ENCODE results near the gene SRGAP2C. TPM values are rescaled to one million over a fixed set of nuclear protein-coding genes. Genes with fewer than 3 reads are reported as not detected.
"Not testable (repeated sequence)": the region's sequence is repeated elsewhere in the genome, so short reads cannot be mapped to it uniquely, and the experiment has no call there.

Gene SRGAP2C
- polyA plus RNA-seq (ENCODE audit: insufficient read length), result 26.2 TPM

DNA sequence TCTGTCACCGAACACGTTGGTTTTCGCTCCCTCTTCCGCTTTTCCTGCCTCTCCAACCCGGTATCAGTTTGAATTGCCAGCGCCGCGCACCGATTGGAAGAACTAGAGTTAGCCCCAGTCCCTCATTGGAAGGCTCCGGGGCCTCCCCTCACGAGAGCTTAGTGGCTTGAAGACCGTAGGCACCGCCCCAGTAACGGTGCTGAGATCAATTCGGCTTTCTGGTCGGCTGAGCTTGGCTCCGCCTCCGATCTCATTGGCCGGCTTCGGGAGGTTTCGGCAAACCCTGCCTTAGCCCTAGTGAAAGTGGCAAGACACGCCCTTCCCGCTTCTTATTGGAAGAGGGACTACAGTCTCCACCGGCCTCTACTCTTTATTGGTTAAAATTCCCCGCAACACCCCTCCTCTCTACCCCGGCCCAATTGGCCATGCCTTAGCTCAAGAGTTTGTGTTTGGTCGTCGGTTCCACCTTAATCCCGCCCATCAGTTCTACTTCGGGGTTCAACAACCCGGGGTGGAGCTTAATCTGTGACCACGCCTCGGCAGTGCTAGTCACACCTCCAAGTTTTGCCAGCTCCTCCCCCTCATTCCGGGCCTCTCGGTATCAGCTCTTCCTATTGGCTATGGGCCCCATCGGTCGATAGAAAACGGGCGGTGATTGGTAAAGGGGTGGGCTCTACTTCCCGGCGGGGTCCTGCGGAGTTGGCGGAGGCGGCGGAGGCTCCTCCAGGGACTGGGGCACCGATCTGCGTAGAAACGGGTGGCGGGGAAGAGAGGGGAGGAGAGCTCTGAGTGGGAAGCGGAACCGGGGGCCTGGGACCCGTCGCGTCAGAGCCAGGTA lies at the start of gene SRGAP2C, which contains the start of gene FAM72B:
TSS of gene SRGAP2C (plus strand) at position 686 of the 838 bp plus-strand sequence. CDS start 2,472 bp downstream, outside the sequence.
TSS of gene FAM72B (minus strand) at position 51 of the 838 bp plus-strand sequence. CDS start 851 bp downstream, outside the sequence.
- DNase-seq (ENCODE audit: low read depth), result peak; percentile 95

DNA sequence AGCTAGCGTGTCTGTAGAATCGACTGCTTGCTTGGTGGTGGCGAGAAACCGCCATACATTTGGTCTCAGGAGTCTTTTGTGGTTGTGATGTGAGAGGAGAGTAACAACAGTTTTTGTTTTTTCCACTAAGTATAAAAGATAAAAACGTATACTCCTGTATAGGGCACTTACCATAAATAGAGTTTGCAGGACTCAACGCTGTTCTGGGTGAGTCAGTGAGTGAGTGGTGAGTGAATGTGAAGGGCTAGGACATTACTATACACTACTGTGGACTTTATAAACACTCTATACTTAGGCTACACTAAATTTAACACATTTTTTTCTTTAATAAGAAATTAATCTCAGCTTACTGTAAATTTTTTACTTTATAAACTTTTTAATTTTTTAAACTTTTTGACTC lies 44.4 kb upstream of the SRGAP2C start:
- DNase-seq (ENCODE audit: low read depth), result not testable (repeated sequence)

DNA sequence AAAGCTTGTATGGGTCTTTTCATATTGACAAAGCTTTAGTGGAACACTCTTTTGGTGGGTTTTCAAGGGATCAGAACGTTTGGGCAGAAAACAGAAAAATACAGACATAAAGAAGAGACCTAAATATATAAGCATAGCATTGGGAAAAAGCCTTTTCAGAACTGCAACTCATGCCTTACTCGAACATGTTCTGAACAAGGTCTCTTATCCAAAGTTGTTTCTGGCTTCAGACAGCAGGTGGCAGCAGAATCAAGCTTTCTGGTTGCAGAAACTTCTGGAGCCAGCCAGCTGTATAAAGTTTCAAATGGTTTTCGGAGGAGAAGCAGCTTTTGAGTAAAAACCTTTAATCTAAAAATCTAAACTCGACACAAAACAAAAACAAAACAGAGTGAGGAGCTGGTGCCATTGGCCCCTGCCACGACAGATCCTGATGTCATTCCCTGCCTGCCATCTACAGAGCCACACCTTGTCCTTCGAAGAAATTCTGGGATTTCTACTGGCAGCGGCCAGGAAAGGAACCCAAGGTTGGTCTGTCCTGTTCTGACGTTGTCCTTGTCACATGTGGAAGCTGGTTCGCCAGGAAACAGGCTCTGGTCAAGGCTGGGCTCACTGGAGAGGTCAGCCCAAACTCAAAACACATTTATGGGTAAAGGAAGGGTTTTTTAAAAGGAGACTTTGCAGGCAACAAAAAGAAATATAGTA lies 36.1 kb upstream of the SRGAP2C start:
- DNase-seq (ENCODE audit: low read depth), result not testable (repeated sequence)

DNA sequence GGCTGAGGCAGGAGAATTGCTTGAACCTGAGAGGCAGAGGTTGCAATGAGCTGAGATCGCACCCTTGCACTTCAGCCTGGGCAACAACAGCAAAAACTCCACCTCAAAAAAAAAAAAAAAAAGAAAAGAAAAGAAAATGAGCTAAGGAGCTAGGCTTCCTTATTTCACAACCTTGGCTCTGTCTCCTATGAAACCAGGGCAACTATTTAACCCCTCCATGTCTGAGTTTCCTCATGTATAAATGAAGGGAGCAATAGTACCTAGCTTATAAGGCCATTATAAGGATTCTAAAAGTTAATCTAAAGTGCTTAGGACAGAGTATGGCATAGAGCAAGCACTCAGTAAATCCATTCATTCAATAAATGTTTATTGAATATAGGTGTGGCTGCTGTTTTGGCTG lies 33.5 kb upstream of the SRGAP2C start:
- not testable (repeated sequence) for DNase-seq (ENCODE audit: low read depth)

DNA sequence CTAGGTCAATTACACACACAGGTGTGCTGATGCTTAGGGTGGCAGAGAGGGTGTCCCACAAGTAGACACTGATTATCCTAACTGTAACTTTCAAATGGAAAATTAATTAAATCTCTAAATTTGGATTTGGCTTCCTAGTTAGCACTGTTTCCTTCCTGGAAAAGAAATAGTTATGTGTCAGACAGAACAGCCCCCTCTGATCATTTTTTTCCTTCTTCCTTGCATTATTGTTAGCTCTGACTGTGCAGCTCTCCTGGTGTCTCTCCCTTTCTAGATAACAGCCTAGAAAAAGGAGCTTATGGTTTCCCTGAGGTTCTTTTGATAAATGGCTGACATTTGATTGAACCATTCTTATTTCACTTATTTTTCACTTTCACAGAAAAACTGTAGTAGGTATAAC lies 32.0 kb upstream of the SRGAP2C start:
- DNase-seq (ENCODE audit: low read depth), result not testable (repeated sequence)

DNA sequence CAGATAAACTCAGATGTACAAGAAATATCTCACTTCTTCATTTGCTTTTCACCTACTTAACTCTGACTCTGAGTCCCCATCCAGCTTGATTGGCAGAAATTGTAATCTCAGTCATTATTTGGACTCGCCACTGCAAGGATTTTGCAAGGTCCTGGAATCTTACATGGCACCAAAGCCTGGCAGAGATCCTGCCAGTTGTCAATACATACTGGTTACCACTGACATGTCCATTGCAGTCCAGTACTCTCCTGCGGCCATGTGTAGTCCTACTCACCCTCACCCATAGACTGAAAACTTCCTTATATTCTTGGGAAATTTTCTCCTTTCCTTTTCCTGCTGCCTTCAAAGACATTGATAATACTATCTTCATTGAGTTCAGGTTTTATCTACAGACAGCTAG lies 30.0 kb upstream of the SRGAP2C start:
- DNase-seq (ENCODE audit: low read depth), result not testable (repeated sequence)

DNA sequence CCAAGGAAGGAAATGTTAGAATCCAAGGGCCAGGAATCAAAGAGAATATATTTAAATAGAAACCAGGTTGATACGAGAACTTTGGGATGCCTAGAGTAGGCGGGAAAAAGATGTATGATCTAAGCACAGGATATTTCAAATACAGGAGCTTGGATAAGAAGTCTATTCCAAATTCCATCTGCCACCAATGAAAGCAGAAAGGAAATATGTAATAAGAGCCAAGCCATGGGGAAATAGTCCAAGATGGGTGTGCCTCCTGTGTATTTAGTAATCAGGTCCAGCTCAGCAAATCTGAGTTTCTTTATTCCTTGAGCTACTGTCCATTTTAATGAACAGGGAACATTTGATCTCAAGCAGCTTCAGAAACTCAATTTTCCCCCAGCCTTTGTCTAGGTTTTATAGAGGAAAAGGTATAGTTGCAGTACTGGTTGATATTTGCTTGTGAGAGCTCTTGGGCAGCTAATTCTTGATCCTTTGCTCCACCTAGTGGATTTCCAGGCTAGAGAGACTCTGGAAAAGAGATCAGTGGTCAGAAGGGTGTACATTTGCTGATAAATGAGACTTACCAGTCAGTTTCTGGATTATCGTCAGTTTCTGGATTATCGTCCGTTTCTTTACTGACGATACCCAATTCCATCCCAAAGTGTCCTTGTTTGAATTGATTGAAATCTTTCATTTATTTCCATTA lies 29.0 kb upstream of the SRGAP2C start:
- DNase-seq (ENCODE audit: low read depth), result peak; percentile 0

DNA sequence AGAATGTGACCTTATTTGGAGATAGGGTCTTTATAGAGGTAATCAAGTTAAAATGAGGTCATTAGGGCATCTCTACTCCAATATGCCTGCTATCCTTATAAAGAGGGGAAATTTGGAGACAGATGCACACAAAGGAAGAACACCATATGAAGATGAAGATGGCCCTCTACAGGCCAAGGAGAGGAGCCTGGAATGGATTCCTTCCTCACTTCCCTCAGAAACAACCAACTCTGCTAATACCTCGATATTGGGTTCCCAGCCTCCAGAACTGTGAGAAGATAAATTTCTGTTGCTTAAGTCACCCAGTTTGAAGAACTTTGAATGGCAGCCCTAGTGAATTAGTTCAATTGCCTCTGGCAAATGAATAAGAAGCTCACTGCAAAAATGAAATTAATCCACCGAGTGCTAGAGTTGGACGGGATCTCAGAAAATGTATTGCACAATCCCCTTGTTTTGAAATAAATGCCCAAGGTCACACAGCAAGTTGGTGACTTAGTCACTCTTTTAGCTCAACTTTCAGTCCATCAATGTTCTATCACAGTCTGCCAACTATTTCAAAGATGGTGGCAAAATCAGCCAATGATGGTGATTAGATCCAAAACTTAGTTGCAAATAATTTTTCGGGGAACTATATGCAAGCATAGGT lies 27.7 kb upstream of the SRGAP2C start:
- not testable (repeated sequence) for DNase-seq (ENCODE audit: low read depth)

DNA sequence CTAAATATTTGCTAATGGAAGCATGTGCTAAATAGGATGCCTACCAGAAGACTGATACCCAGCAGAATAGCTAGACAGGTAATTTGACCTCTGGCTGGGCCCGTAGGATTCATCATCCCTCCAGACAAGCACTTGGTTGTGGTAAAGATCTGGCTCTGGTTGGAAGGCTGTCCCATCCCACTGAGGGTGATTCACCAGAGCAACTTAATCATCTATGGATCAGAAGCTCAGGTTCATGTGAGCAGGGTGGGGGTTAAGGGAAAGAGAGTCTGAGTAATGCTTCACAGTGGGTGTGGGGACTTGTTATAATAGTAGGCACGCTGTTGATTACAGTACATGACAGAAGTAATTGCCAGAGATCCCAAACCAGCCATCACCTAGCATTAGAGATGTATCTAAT lies 27.2 kb upstream of the SRGAP2C start:
- not testable (repeated sequence) for DNase-seq (ENCODE audit: low read depth)

DNA sequence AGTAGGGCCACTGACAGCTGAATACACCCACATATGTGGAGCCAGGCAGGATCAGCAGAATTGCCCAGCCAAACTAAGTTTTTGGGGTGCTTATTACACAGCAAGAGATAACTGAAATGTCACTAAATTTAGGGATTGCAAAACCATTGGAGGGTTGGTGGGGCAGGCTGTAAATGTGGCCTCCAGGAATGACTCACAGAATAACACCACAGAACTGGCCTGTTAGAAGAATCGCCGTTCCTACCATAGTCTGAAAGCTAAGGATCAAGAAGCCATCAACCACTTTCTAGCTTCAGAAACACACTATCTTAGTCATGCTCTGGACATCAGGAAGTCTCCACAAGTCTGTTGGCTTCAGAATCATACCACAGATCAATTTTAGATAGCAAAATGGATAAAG lies 24.7 kb upstream of the SRGAP2C start:
- DNase-seq (ENCODE audit: low read depth), result not testable (repeated sequence)

DNA sequence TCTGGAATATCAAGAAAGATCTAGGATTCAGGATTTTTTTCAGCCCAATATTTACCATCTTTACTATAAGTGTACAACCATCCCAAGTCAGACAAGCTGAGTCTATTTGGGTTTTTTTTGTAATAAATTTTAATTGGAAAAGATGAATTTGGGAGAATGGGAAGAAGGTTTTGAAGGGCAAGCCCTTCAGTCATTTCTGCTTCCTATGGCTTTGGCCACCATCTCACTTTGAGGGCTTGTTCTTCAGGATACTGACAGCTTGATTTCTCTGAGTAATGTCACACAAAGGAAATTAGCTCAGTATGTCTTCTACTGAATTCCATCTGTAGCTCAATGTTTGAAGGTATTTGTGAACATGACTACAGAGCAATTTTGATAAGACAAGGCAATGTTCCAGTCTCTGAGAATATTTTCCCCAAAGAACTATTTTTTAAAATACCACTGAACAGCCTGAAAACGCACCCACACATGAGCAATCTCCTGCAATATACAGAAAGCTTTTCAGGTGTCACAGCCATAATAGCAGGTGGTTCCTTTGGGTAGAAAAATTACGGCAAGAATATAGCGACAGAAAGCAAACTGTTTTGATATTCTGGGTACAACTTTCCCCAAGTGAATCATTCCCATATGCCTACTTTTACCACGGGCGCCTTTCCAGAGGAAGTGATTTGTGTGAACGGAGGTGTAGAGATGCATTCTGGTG lies 23.4 kb upstream of the SRGAP2C start:
- not testable (repeated sequence) for DNase-seq (ENCODE audit: low read depth)

DNA sequence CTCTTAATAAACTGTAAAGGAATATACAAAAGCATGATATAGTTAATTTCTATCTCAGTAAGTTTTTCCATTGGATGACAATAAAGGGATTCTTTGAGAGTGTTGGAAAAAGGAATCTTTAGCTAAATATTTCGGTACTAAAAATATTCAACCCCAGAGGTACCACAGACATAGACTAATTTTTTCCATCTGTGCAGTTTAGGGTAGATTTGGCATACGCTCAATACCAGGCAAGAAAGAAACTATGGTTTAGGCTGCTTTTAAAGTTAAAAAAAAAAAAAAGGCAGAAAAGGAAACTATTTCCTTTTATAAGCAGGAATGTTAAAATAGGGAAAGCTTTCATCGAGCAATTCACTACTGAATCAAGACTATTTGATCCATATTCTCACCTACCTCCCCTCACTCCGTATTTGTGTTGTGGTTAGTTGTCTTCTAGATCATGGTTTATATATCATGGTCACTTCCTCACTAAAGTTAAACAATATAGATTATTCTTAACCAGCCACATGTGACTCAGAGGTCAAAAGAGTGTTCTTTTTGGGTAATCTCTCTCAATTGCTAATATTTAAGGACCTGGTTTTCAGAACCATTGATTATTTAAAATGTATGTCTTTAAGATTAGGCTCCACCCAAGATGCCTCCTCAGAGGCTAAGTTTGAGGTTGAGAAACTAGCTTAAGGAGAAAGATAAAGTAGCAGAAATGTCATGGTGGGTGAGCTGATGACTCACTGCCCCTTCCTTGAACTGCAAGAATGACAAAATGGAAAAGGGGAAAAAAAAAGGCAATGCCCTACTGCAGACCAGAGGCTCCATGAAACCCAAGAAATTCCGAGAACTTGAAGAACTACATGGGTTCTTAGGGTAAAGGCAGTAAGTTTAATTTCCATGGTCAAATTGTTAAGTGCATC lies 20.7 kb upstream of the SRGAP2C start:
- DNase-seq (ENCODE audit: low read depth), result not testable (repeated sequence)

DNA sequence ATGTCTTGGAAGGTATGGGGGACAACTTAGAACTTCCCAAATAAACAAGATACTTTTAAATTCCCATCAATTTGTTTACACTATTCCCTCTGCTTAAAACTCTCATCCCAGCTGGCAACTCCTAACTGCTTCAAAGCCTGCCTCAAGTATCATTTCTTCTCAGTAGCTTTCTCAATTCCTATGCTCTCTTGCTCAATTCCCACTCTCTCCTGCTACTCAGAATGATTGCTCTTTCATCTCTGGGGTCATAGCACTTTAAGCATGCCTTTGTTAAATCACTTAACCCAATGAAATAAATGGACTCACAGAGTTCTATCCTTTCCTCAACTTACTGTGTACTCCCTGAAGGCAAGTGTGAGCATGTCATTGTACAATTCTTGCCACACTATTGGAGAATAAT lies 19.5 kb upstream of the SRGAP2C start:
- DNase-seq (ENCODE audit: low read depth), result not testable (repeated sequence)

DNA sequence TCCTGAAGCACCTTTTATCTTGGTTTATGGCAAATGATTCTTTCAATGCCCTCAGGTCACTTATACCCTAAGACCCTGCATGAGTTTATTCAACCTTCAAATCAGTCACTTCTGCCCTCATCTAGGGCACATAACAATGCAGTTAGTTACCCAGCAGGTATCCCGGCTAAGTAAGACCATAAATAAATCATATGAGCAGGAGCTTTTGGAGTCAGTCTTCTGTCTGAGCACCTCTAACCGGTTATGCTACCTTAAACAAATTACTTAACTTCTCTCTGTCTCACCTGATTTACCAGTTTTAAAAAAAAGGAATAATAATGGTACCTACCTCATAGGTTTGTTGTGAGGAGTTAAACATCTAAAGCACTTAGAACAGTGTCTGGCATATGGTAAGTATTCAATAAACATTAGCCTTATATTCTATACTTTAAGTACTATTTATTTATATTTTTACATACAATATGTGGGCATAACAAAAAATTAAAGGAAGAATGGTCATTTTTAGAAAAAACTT lies 17.5 kb upstream of the SRGAP2C start:
- DNase-seq (ENCODE audit: low read depth), result not testable (repeated sequence)

DNA sequence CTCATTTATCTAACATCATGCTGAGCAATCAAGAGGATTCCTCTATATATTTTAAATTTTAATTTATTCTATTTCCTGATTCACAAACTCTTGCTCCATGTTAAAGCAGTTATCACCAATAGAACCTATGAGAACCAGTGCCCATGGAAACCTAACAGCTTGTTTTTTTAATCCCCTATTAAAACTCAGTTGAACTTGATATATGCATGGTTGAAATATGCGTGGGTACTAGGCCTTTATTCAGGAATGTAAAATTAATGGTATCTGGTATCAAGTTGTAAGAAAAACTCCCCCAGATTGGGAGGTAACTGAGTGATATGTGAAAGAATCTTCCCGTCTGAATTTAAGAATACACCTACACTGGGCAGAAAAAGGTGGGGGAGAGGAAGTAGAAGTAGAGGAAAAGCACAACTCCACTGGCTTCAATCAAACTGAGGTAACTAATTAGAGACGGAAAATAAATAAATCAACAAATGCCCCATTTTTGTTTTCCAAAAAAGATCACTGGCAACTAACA lies 16.6 kb upstream of the SRGAP2C start:
- not testable (repeated sequence) for DNase-seq (ENCODE audit: low read depth)

DNA sequence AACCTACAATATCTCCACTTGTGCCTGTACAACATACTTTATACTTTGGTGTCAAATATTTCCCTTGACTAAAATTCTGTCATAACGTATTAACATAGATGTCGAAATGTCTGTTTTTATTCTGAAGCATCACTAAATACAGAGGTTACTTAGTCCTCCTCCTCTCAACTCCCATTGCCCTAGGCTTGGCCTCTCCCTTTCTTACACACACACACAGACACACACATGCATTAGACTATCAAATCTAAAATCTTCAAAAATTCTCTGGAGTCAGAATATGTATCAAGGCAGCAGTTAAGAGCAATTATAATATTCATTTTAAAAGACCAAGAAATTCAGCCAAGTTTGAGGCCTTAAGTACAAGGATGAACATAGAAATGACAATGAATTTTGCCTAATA lies 8.1 kb upstream of the SRGAP2C start:
- not testable (repeated sequence) for DNase-seq (ENCODE audit: low read depth)

DNA sequence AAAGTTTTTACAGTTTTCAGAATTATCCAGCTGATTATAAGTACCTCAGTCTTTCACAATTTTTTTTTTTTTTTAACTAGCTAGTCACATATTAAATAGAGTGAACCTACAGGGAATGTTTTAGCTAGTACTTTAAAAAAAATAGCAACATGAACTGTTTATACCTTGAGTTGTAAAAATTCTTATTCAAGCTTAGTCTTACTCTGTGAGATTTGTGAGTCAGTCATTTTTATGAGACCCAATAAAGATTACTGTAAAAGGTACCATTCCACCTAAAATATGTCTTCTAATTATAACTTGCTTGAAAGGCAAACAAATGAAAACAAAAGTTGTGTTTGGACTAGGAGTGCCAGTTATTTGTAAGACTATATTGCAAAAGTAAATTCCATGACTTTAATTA lies 6.6 kb upstream of the SRGAP2C start:
- not testable (repeated sequence) for DNase-seq (ENCODE audit: low read depth)

DNA sequence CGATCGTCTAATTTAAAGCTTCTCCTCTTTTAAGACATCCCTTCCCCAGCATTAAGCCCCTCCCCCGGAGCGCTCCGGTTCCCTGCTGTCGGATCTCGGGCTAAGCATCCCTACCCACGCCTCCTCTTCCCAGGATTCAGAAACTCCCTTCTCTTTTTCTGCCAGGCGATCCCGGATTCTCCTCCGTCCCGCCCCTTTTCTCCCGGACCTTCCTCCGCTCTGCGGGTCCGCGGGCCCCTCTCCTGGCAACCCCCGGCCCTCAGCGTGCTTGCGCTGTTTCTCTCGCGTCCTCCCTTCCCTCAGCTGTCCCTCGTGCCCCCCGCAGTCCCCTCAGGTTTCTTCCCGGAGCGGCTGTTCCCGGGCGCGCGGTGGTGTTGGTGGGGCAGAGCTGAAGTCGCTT lies 908 bp upstream of the SRGAP2C start:
- DNase-seq (ENCODE audit: low read depth), result not testable (repeated sequence)

DNA sequence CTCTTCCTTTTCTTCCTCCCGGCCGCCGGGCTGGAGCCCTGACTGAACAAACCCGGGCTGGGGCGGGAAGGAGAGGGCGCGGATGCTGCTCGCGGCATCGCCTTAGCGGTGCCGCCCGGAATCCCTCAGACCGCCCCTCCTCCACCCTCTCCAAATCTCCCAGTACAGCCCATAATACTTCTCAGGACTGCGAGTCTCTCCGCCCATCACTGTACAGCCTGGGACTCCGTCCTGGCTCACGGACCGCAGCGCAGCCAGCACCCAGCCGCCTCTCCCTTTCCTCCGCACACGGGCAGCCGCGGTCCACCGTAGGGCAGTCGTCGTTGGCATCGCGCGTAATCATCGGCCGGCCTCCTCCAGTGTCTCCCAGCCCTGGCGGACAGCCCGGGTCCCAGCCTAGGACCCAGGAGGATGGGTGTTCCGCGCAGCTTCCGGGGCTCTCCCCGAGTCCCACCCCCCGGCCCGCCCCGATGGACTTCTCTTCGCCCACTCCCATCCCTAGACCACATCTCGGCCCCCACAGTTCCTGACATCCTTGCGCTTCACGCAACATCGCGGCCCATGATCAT lies 449 bp downstream of the SRGAP2C start:
- DNase-seq (ENCODE audit: low read depth), result not testable (repeated sequence)
